GM12878 (cell line): ENCODE data around the gene C9orf50. TPM values are rescaled to one million over a fixed set of nuclear protein-coding genes. Genes with fewer than 3 reads are reported as not detected.

Experiments used
- ATAC-seq: fragments of 200-7000 bp; cut with Tn5 transposase; 3 replicates; pipeline ENCODE4 v1.9.1; 2020; ENCODE audit warnings: mild to moderate bottlenecking, moderate library complexity
- BruUV-seq: library from RNA; stranded (reverse); fragments of 400-500 nt; replicated peaks from 2 replicates; lab custom pipeline; 2021; lab: Mats Ljungman, UMichigan
- CTCF ChIA-PET: fragments of 300-600 bp; sonication (Branson Sonifier 250); formaldehyde crosslinking; extraction: SDS; loops from one replicate; lab custom pipeline; 2021; ENCODE audit warnings: inconsistent platforms; lab: Yijun Ruan, JAX
- POLR2A ChIA-PET: fragments of 350-600 bp; formaldehyde crosslinking; extraction: SDS; loops from one replicate; lab custom pipeline; 2021; ENCODE audit warnings: inconsistent platforms; lab: Charles Lee
- RAD21 ChIA-PET: fragments of 300-600 bp; sonication (Branson Sonifier 250); formaldehyde crosslinking; loops from one replicate; lab custom pipeline; 2023; ENCODE audit warnings: antibody characterized with exemption; ENCODE audit not compliant: unreplicated experiment; lab: Charles Lee
- SMC1A ChIA-PET: fragments of 300-600 bp; sonication (Branson Sonifier 250); formaldehyde crosslinking; loops from one replicate; lab custom pipeline; 2023; ENCODE audit not compliant: unreplicated experiment, uncharacterized antibody; lab: Charles Lee
- DNase-seq: peaks from one replicate; pipeline ENCODE4 v3.0.0-alpha.2; 2011; ENCODE audit warnings: low read depth, low spot score
- FAIRE-seq: peaks from 3 replicates; lab custom pipeline; 2011; peaks lifted over from hg19 to GRCh38; lab: Jason Lieb, UNC
- H2AFZ ChIP-seq: 2 replicates; pipeline ENCODE4 v1.6.0; 2011; ENCODE audit warnings: low read depth, low read length, control low read depth; ENCODE audit not compliant: control insufficient read depth
- H3K27ac ChIP-seq: 2 replicates; pipeline ENCODE4 v1.5.1; 2011; ENCODE audit warnings: control low read depth; ENCODE audit not compliant: control insufficient read depth, insufficient read depth
- H3K27me3 ChIP-seq, 2 experiments: replicated peaks in 1 of 2; 2 replicates each; pipeline versions ENCODE4 v1.6.0 to v1.6.1; 2011; ENCODE audit warnings: low read length in 1 of 2; ENCODE audit not compliant: control insufficient read depth in 2 of 2, insufficient read depth in 2 of 2
- H3K36me3 ChIP-seq, 2 experiments: 2 replicates each; pipeline ENCODE4 v1.5.1; 2011; ENCODE audit warnings: low read length in 1 of 2; ENCODE audit not compliant: control insufficient read depth in 2 of 2, insufficient read depth in 2 of 2
- H3K4me1 ChIP-seq: 2 replicates; pipeline ENCODE4 v1.6.1; 2011; ENCODE audit warnings: mild to moderate bottlenecking, low read length, moderate library complexity, mixed read lengths; ENCODE audit not compliant: control insufficient read depth, insufficient read depth
- H3K4me2 ChIP-seq: 2 replicates; pipeline ENCODE4 v1.6.0; 2011; ENCODE audit warnings: control low read depth; ENCODE audit not compliant: control insufficient read depth, insufficient read depth
- H3K4me3 ChIP-seq: fragments of 200-600 bp; sonication (generic); 2 replicates; pipeline ENCODE4 v1.5.1; 2016
- H3K79me2 ChIP-seq: 2 replicates; pipeline ENCODE4 v1.6.0; 2011; ENCODE audit warnings: low read length; ENCODE audit not compliant: control insufficient read depth, insufficient read depth
- H3K9ac ChIP-seq: 2 replicates; pipeline ENCODE4 v1.8.0; 2011; ENCODE audit warnings: low read length, control low read depth, mixed read lengths; ENCODE audit not compliant: control insufficient read depth, insufficient read depth
- H3K9me3 ChIP-seq: replicated peaks from 3 replicates; pipeline ENCODE4 v1.5.1; 2011; ENCODE audit warnings: mild to moderate bottlenecking, low read length; ENCODE audit not compliant: control insufficient read depth, insufficient read depth
- H4K20me1 ChIP-seq: 2 replicates; pipeline ENCODE4 v1.6.0; 2011; ENCODE audit not compliant: control insufficient read depth, insufficient read depth
- CHD2 ChIP-seq: IDR thresholded peaks from 2 replicates; pipeline ENCODE4 v1.6.1; 2011; ENCODE audit warnings: low read depth, low read length, improper control_type of control experiment, borderline replicate concordance
- CREM ChIP-seq: IDR thresholded peaks from 2 replicates; pipeline ENCODE4 v1.6.1; 2014; ENCODE audit warnings: antibody characterized with exemption, low read depth
- EP300 ChIP-seq, 2 experiments: fragments of 150-350 bp in 1 of 2; IDR thresholded peaks; 2 replicates each; pipeline ENCODE4 v1.6.1; 2011 to 2012; ENCODE audit warnings: low read depth in 2 of 2, low read length in 2 of 2, borderline replicate concordance in 1 of 2, improper control_type of control experiment in 1 of 2, inconsistent platforms in 1 of 2; ENCODE audit not compliant: control insufficient read depth in 1 of 2
- FOXK2 ChIP-seq: fragments of 450-650 bp; IDR thresholded peaks from 2 replicates; pipeline ENCODE4 v1.6.1; 2017; ENCODE audit warnings: mild to moderate bottlenecking, moderate library complexity
- FOXM1 ChIP-seq: IDR thresholded peaks from 2 replicates; pipeline ENCODE4 v1.6.1; 2012; ENCODE audit warnings: low read depth, mild to moderate bottlenecking, inconsistent platforms, low read length, moderate library complexity
- GABPA ChIP-seq: IDR thresholded peaks from 2 replicates; pipeline ENCODE4 v1.6.1; 2014; ENCODE audit warnings: antibody characterized with exemption, low read depth, mild to moderate bottlenecking, inconsistent platforms
- IKZF2 ChIP-seq, 2 experiments: fragments of 450-650 bp; IDR thresholded peaks; 2 replicates each; pipeline ENCODE4 v1.6.1; 2017; ENCODE audit warnings: mild to moderate bottlenecking in 2 of 2, moderate library complexity in 2 of 2
- IRF4 ChIP-seq: IDR thresholded peaks from 2 replicates; pipeline ENCODE4 v1.6.1; 2011; ENCODE audit warnings: low read depth, low read length
- LARP7 ChIP-seq: fragments of 450-650 bp; IDR thresholded peaks from 2 replicates; pipeline ENCODE4 v1.6.1; 2017; ENCODE audit warnings: mild to moderate bottlenecking
- NFYA ChIP-seq: IDR thresholded peaks from 2 replicates; pipeline ENCODE4 v1.6.1; 2011; ENCODE audit warnings: low read depth, mild to moderate bottlenecking, low read length, improper control_type of control experiment, borderline replicate concordance
- PAX8 ChIP-seq: fragments of 450-650 bp; IDR thresholded peaks from 2 replicates; pipeline ENCODE4 v1.6.1; 2017; ENCODE audit warnings: mild to moderate bottlenecking, moderate library complexity
- PML ChIP-seq: IDR thresholded peaks from 2 replicates; pipeline ENCODE4 v1.6.1; 2012; ENCODE audit warnings: low read length, inconsistent platforms
- RB1 ChIP-seq: fragments of 450-650 bp; formaldehyde crosslinking; IDR thresholded peaks from 2 replicates; pipeline ENCODE4 v1.6.1; 2017; ENCODE audit warnings: mild to moderate bottlenecking, borderline replicate concordance
- RUNX3 ChIP-seq: IDR thresholded peaks from 2 replicates; pipeline ENCODE4 v1.6.1; 2012; ENCODE audit warnings: low read length, inconsistent platforms
- SMC3 ChIP-seq: IDR thresholded peaks from 2 replicates; pipeline ENCODE4 v1.6.1; 2011; ENCODE audit warnings: low read length, improper control_type of control experiment, borderline replicate concordance
- ZSCAN29 ChIP-seq: fragments of 450-650 bp; IDR thresholded peaks from 2 replicates; pipeline ENCODE4 v1.6.1; 2017; ENCODE audit warnings: mild to moderate bottlenecking, moderate library complexity
- WGBS: methylation state at CpG from one replicate; pipeline ENCODE4 v1.1.6; 2016; ENCODE audit warnings: low lambda C conversion rate; ENCODE audit not compliant: insufficient replicate concordance, insufficient coverage; ENCODE audit errors: missing lambda C conversion rate; 5-methylcytosine and 5-hydroxymethylcytosine counted together
- in situ Hi-C: fragments of 300-500 bp; cut with MboI; formaldehyde crosslinking; loops from 9 replicates; pipeline ENCODE4 v1.14.3; 2018; ENCODE audit warnings: mixed read lengths
- intact Hi-C: fragments of 100-400 bp; cut with micrococcal nuclease; formaldehyde crosslinking; loops from one replicate; pipeline ENCODE4 v1.14.2; 2022; ENCODE audit not compliant: unreplicated experiment
- polyA plus RNA-seq, 11 experiments: library from polyadenylated mRNA; depleted of rRNA in 4 of 11; unstranded in 6 of 11; stranded (reverse) in 5 of 11; fragments of >200 nt; fragmentation: Nextera tagmentation in 4 of 11; fragmentation: Illumina TruSeq in 1 of 11; extraction: Ambion mirVana in 4 of 11; extraction: Trizol in 1 of 11; gene quantifications; 1 replicate in 1 of 11; 2 replicates in 10 of 11; pipeline versions ENCODE4 v1.2.1 to v1.2.3, GENCODE V29; 2011 to 2016; ENCODE audit warnings: inconsistent platforms in 2 of 11, missing spikeins in 2 of 11, low read depth in 1 of 11
- total RNA-seq, 4 experiments: library from RNA; depleted of rRNA in 3 of 4; stranded (reverse); fragments of >200 nt in 3 of 4; fragmentation: Illumina TruSeq in 1 of 4; extraction: Trizol in 1 of 4; gene quantifications; 2 replicates each; pipeline versions ENCODE4 v1.2.1 to v1.2.3, GENCODE V29; 2013 to 2021
- TF ChIP-seq, protein P1 (sequence below): IDR thresholded peaks from 2 replicates; pipeline ENCODE4 v1.6.1; 2011; ENCODE audit warnings: borderline replicate concordance, low read depth, mild to moderate bottlenecking, moderate library complexity, mixed read lengths, low read length; ENCODE audit not compliant: insufficient read depth; ENCODE audit errors: extremely low read length

The C9orf50 gene
- total and polyA plus RNA-seq, 10 of the 15 experiments (the other 5 are each of a cell fraction or from before 2014, with no cell fraction given) = not detected

GRCh38 chr9:129614932-129615331, 6.0 kb downstream of the C9orf50 start:
- no peak for ATAC-seq
- BruUV-seq = no TSS peak
- Histone ChIP-seq H3K9me3 (no peaks in the 10 kb centered on the region), H2AFZ (no peak overlapping the region), H3K4me2 (no peak overlapping the region), H3K79me2 (no peaks in the 10 kb centered on the region), H3K36me3 (no peaks in the 10 kb centered on the region), H3K4me1 (peaks cover 8% of the 10 kb centered on the region), H4K20me1 (no peaks in the 10 kb centered on the region; the same call in 1 of the 2 replicates), H3K27me3 (peaks cover 6 to 7% of the 10 kb centered on the region in 2 experiments; a peak in 3 of 4 replicates), H3K4me3 (no peak overlapping the region), H3K27ac (no peak overlapping the region), H3K9ac (no peak overlapping the region)
- DNase-seq = no peak
- in situ Hi-C loops (loop anchor here (5.0 kb wide), 2 partner anchors 443 to 483 kb away; no protein-coding TSS in a partner anchor), intact Hi-C loops (loop anchor here (10.0 kb wide), 1 partner anchor 440 kb away; the partner anchor contains the start of gene IER5L)
- CTCF ChIA-PET = interaction anchor here (0.9 to 4.3 kb wide), 4 partner anchors 9 to 472 kb away, joined by 3 to 27 read pairs (median 4); no protein-coding TSS in a partner anchor
- no peak for TF ChIP-seq RB1
- FAIRE-seq = no peak
- POLR2A ChIA-PET = no interaction called here
- RAD21 ChIA-PET = interaction anchor here (1.8 kb wide), 1 partner anchor 441 kb away, joined by 7 read pairs; no protein-coding TSS in a partner anchor
- 48% methylated on average over 10 of the region's 10 CpGs for WGBS
- SMC1A ChIA-PET = interaction anchor here (1.0 kb wide), 1 partner anchor 475 kb away, joined by 3 read pairs; no protein-coding TSS in a partner anchor

GRCh38 chr9:129613520-129614175, 7.3 kb downstream of the C9orf50 start:
- Histone ChIP-seq H3K27me3 (no peaks in the 10 kb centered on the region), H3K27ac (no peak overlapping the region), H3K9ac (no peak overlapping the region), H3K4me1 (peaks cover 8% of the 10 kb centered on the region), H3K4me2 (no peak overlapping the region), H4K20me1 (no peaks in the 10 kb centered on the region; the same call in 1 of the 2 replicates), H3K79me2 (no peaks in the 10 kb centered on the region), H3K9me3 (no peaks in the 10 kb centered on the region), H3K36me3 (no peaks in the 10 kb centered on the region), H3K4me3 (no peak overlapping the region), H2AFZ (no peak overlapping the region)
- SMC1A ChIA-PET = interaction anchor here (1.0 kb wide), 2 partner anchors 474 to 482 kb away, joined by 3 read pairs; no protein-coding TSS in a partner anchor
- intact Hi-C loops (loop anchor here (10.0 kb wide), 1 partner anchor 439 kb away; the partner anchor contains the start of gene IER5L), in situ Hi-C loops (loop anchor here (5.0 kb wide), 2 partner anchors 441 to 481 kb away; no protein-coding TSS in a partner anchor)
- CTCF ChIA-PET = interaction anchor here (0.7 to 4.3 kb wide), 6 partner anchors 10 to 751 kb away, joined by 3 to 27 read pairs (median 3); no protein-coding TSS in a partner anchor
- ATAC-seq (no peak), DNase-seq (no peak), FAIRE-seq (no peak)
- POLR2A ChIA-PET = no interaction called here
- BruUV-seq = no TSS peak
- RAD21 ChIA-PET = interaction anchor here (0.9 to 1.8 kb wide), 2 partner anchors 440 to 498 kb away, joined by 3 to 7 read pairs; no protein-coding TSS in a partner anchor
- WGBS = 37% methylated on average over 19 of the region's 19 CpGs
- no peak for TF ChIP-seq EP300 (IDR thresholded peaks at IDR 0.05; ENCODE audit: borderline replicate concordance in 1 of 2, control insufficient read depth in 1 of 2, low read depth in 2 of 2, low read length in 2 of 2)
- no peak for TF ChIP-seq PAX8
- TF ChIP-seq CREM = no peak
- TF ChIP-seq IKZF2 (IDR thresholded peaks at IDR 0.05) = no peak
- no peak for TF ChIP-seq NFYA
- TF ChIP-seq SMC3 = no peak
- TF ChIP-seq LARP7 = no peak
- no peak for TF ChIP-seq FOXK2
- no peak for TF ChIP-seq CHD2
- no peak for TF ChIP-seq ZSCAN29
- TF ChIP-seq IRF4 = no peak
- TF ChIP-seq RUNX3 = no peak
- no peak for TF ChIP-seq GABPA
- TF ChIP-seq, protein P1, sequence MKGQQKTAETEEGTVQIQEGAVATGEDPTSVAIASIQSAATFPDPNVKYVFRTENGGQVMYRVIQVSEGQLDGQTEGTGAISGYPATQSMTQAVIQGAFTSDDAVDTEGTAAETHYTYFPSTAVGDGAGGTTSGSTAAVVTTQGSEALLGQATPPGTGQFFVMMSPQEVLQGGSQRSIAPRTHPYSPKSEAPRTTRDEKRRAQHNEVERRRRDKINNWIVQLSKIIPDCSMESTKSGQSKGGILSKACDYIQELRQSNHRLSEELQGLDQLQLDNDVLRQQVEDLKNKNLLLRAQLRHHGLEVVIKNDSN = no peak
- no peak for TF ChIP-seq FOXM1
- no peak for TF ChIP-seq PML
